Activated CD4-positive, CD25-positive, alpha-beta regulatory T cell treated with anti-CD3 and anti-CD28 coated beads, Interleukin-2, amount 50 U/mL, for 16 hours (primary cell): ENCODE data around the gene OPRL1.
"Not testable (repeated sequence)": the region's sequence is repeated elsewhere in the genome, so short reads cannot be mapped to it uniquely, and the experiment has no call there.

Source experiments
- DNase-seq: peaks from one replicate; pipeline ENCODE4 v3.0.0-alpha.2; 2020; ENCODE audit warnings: low read depth, low spot score

The OPRL1 gene

GRCh38 chr20:64115171-64115911, 35.5 kb downstream of the OPRL1 start:
- DNase-seq, result no peak

GRCh38 chr20:64116016-64116415, 36.1 kb downstream of the OPRL1 start:
- DNase-seq, result no peak

GRCh38 chr20:64116541-64117431, 36.9 kb downstream of the OPRL1 start:
- DNase-seq, result no peak

GRCh38 chr20:64117432-64117777, 37.5 kb downstream of the OPRL1 start:
- not testable (repeated sequence) for DNase-seq

- DNase-seq, result no peak
These were observed 39.4 kb downstream of the OPRL1 start for GRCh38 chr20:64119301-64119680.

- no peak for DNase-seq
These were observed 39.9 kb downstream of the OPRL1 start for GRCh38 chr20:64119681-64120341.

- DNase-seq, result no peak
These were observed 41.7 kb downstream of the OPRL1 start for GRCh38 chr20:64121586-64121985.

- DNase-seq, result not testable (repeated sequence)
These were observed 43.0 kb downstream of the OPRL1 start for GRCh38 chr20:64122927-64123326.

- DNase-seq, result not testable (repeated sequence)
These were observed 43.6 kb downstream of the OPRL1 start for GRCh38 chr20:64123517-64123916.

- DNase-seq, result no peak
These were observed 49.4 kb downstream of the OPRL1 start for GRCh38 chr20:64129146-64129782.

- no peak for DNase-seq
These were observed 50.4 kb downstream of the OPRL1 start for GRCh38 chr20:64130271-64130670.

- DNase-seq, result no peak
These were observed 51.0 kb downstream of the OPRL1 start for GRCh38 chr20:64130876-64131275.

- DNase-seq, result no peak
These were observed 51.5 kb downstream of the OPRL1 start for GRCh38 chr20:64131406-64131805.

GRCh38 chr20:64133951-64134407, 54.1 kb downstream of the OPRL1 start:
- no peak for DNase-seq

GRCh38 chr20:64134744-64135143, 54.9 kb downstream of the OPRL1 start:
- DNase-seq, result not testable (repeated sequence)

- DNase-seq, result no peak
These were observed 56.3 kb downstream of the OPRL1 start for GRCh38 chr20:64136004-64136710.

- DNase-seq, result no peak
These were observed 57.7 kb downstream of the OPRL1 start for GRCh38 chr20:64137598-64138031.

GRCh38 chr20:64138276-64138815, 58.5 kb downstream of the OPRL1 start:
- no peak for DNase-seq

- no peak for DNase-seq
These were observed 59.5 kb downstream of the OPRL1 start for GRCh38 chr20:64139199-64140060.
